Measurements from ENCODE around the gene HPSE2.
"Not testable (repeated sequence)": the region's sequence is repeated elsewhere in the genome, so short reads cannot be mapped to it uniquely, and the experiment has no call there.

The HPSE2 gene

DNA sequence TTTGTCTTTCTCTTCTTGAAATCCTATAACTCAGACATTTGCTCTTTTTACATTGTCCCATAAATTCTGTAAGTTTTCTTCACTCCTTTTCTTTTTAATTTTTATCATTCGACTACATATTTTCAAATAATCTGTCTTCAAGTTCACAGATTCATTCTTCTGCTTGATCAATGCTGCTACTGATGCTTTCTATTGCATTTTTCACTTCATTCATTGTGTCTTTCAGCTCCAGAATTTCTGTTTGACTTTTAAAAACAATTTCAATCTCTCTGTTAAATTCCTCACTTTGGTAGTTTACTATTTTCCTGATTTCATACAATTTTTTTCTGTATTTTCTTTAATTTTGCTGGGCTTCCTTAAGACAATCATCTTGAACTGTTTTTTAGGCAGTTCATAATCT is 230.4 kb downstream of the HPSE2 start:
- no peak for DNase-seq (ENCODE audit: low read depth)

DNA sequence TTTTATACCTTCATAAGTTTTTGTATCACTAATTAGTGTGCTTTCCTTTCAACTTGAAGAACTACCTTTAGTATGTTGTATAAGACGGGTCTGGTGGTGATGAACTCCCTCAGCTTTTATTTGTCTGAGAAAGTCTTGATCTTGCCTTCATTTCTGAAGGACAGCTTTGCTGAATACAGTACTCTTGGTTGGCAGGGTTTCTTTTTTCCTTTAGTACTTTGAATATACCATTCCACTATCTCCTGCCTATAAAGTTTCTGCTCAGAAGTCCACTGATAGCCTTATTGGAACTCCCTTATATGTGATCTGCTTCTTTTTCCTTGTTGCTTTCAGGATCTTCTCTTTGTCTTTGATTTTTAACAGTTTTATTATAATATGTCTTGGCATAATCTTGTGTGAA is 230.9 kb downstream of the HPSE2 start:
- DNase-seq (ENCODE audit: low read depth): no peak

GRCh38 chr10:99002392-99002791 is 233.3 kb downstream of the HPSE2 start:
- DNase-seq (ENCODE audit: low read depth): no peak

GRCh38 chr10:98997596-98997995 is 238.1 kb downstream of the HPSE2 start:
- no peak for DNase-seq (ENCODE audit: low read depth)

DNA sequence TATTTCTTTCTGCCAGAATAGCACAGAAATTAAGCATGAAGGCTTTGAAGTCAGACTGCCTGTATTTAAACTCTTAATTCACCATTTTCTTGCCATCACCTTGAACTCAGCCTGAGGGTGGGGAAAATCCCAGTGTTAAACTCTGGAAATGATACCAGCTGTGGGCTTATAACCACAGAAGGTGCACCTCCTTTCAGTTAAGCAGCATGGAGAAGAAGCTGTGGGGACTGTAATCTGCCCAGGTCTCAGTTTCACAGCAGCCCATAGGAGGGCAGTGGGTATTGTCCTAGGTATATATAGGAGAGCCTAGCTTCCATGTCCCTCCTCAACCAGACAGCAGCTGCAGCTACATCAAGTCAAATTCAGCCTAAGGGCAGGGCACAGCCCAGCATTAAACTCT is 241.6 kb downstream of the HPSE2 start:
- DNase-seq (ENCODE audit: low read depth): no peak

- not testable (repeated sequence) for DNase-seq (ENCODE audit: low read depth)
Observed at GRCh38 chr10:98983751-98984150, 251.9 kb downstream of the HPSE2 start.

- no peak for DNase-seq (ENCODE audit: low read depth)
Observed at GRCh38 chr10:98980353-98980752, 255.3 kb downstream of the HPSE2 start.

DNA sequence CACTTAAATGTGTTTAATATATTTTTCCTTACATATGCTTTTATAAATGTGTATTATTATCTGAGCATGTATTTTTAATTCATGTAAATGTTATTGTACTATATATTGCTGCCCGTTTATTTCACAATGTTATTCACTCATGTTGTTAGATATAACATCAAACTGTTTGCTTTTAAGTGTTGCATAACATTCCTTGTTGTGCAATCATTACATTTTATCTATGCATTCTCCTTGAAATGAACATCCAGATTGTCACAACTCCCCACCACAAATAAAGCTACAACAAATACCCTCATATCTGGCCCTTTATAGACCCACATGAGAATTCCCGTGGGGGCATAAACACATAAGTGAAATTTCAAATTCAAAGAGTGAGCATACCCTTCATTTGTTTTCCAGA is 264.2 kb downstream of the HPSE2 start:
- DNase-seq (ENCODE audit: low read depth): no peak

- DNase-seq (ENCODE audit: low read depth): no peak
Observed at GRCh38 chr10:98967601-98968000, 268.1 kb downstream of the HPSE2 start.

DNA sequence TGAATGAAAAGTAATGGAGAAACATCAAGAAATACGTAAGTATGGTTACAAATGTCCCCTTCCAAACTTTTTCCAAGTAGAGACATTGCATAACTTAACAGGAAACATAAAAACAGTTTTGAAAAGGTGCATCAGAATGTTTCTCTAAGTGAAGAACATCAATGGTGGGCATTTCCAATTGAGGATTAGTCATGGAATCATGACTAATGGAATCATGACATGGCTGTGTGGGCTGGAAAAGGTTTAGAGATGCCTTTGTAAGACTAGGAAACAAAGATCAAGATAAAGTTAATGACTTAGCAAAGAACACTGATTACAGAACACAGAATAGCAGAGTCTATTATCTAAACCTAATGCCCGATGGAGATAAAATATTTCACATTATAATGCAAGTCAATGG is 272.0 kb downstream of the HPSE2 start:
- no peak for DNase-seq (ENCODE audit: low read depth)

- no peak for DNase-seq (ENCODE audit: low read depth)
Observed at GRCh38 chr10:98959379-98959778, 276.3 kb downstream of the HPSE2 start.

DNA sequence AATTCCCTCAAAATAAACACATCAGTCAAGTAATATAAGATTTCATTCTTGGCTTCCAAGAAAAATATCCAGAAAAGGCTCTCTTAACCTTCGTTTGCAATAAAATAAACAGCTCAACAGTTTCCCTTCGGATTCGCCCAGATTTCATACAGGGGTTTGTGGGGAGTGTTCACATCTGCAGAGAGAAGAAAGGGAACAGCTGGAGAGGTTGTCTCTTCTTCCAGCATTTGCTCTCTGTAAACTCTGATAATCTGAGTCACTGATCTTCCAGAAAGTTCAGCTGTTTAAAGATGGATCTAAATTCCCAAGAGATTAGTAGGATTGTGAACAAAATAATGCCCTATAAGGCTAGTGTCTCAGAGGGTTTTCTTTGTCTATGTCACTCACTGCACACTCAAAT is 277.9 kb downstream of the HPSE2 start:
- no peak for DNase-seq (ENCODE audit: low read depth)

- no peak for DNase-seq (ENCODE audit: low read depth)
Observed at GRCh38 chr10:98956576-98957260, 278.9 kb downstream of the HPSE2 start.

DNA sequence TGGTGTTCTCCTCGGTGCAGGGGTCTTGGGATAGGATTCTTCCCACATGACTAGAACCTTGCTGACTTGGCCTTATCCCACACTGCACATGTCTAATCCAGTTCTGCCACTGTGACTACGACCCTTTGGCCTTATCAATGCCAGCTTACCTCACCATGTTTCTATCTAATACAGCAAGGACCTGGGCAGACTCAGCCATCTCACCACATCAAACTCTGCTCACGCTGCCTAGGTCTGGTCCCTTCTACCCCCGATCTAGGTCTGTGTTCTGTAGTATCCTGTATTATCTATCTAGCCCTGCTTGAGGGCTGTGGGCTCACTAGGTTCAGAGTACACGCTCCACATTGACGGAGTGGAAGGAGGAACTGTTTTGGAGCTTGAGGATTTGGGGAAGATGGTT is 282.4 kb downstream of the HPSE2 start:
- DNase-seq (ENCODE audit: low read depth): no peak

DNA sequence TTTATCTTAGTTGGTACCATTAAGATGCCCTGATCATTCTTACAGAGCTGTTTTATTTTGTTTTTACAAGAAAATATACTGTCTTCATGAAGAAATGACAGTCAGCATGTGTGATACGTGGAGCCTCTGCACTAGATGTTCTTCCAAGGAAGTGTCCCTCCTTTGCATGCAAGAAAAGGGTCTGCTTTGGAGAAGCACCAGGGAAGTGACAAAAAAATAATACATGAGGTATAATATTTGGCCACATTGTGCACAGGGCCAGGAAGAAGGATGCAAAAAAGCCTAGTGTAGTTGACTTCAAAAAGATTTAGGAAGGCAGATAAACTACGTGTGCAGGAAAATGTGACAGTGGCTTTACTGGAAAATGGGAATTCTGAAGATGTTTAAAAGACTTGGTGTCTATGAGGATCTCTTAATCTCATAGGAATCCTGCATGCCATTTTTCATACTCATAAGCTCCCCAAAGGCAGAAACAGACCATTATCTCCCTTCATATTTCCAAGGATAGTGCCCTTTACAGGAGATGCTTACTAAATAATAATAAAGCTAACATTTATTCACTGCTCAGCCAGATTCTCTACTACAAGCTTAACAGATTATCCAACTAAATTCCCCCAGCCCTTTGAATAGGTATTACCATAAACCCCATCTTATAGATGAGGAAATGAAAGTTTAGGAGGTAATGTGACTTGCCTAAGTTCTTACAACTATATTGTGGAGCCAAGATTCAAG is 284.2 kb downstream of the HPSE2 start:
- DNase-seq (ENCODE audit: low read depth): no peak

GRCh38 chr10:98950106-98950505 is 285.5 kb downstream of the HPSE2 start:
- DNase-seq (ENCODE audit: low read depth): no peak

GRCh38 chr10:98949306-98949705 is 286.3 kb downstream of the HPSE2 start:
- no peak for DNase-seq (ENCODE audit: low read depth)

DNA sequence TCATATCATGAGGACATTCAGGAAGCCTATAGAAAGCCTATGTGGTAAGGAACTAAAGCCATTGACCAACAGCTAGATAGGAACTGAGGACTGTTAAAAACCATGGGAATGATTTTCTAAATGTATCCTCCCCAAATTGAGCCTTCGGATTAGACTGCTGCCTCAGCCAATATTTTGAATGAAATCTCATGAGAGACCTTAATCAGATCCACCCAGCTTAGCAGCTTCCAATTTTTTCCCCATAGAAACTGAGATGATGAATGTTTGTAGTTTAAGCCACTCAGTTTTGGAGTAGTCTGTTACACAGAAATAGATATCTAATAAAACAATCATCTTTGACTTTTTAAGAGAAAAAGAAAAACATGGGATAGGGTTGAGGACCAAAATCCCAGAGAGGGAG is 292.0 kb downstream of the HPSE2 start:
- DNase-seq (ENCODE audit: low read depth): no peak

GRCh38 chr10:98929709-98930108 is 305.9 kb downstream of the HPSE2 start:
- no peak for DNase-seq (ENCODE audit: low read depth)

DNA sequence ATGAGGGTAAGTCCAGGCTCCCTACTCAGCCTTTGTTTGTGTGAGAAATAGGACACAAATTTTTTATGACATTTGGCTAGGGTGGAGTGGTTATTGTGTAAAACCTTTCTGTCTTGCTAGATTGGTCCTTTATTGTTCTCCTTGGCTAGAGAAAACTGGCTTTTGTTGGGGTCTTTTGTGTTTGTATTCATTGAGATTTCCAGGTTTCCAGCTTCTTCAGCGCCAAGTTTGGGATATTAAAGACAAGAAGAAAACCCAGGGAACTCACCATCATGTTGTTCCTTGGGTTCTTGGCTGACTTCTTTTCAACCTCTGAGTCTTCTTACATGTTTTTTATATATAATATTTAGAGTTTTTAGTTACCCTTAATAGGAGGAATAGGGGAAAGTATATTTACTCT is 310.0 kb downstream of the HPSE2 start:
- no peak for DNase-seq (ENCODE audit: low read depth)

DNA sequence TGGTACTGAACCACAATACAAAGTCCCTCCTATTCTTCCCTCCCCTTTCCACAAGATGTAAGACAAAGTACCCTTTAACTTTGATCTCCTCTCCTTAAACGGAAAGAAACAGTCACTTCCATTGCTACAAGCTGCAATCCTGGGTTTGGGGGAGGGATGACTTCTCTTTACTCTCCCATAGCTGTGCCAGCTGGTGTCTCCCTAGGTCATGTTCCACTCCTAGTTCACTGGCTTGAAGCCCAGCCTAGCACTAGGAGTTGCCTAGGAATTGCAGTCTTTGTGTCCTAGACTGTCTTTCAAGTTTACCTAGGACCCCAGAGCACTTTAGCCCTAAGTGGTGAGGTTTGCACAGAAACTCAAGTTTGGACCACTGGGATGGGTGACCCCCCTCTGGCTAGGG is 311.1 kb downstream of the HPSE2 start:
- DNase-seq (ENCODE audit: low read depth): no peak

DNA sequence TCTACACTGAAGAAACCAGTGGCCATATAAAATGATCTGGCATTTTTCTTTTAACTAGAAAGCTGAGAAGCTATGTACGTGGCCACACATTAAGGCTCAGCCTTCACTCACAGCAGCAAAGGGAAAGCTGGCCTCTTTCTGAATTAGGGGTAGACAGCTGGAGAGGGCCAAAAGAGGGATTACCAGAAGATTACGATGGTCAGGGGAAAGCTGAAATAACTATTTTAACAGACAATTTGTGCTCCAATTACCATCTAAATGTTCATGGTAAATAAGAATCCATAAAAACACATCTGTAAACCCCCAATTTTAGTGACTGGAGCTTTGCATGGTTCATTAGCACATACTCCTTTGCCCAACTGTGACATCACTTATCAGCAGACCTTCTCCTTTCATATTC is 314.3 kb downstream of the HPSE2 start:
- DNase-seq (ENCODE audit: low read depth): no peak

GRCh38 chr10:98920807-98921206 is 314.8 kb downstream of the HPSE2 start:
- no peak for DNase-seq (ENCODE audit: low read depth)

GRCh38 chr10:98920360-98920759 is 315.3 kb downstream of the HPSE2 start:
- no peak for DNase-seq (ENCODE audit: low read depth)
